NCI-H774 (cell line): ENCODE results near the gene PIK3C2G.
"Not testable (repeated sequence)": the region's sequence is repeated elsewhere in the genome, so short reads cannot be mapped to it uniquely, and the experiment has no call there.

Source experiments
- DNase-seq: peaks from one replicate; lab custom pipeline; 2025; lab: John Stamatoyannopoulos, UW

Gene PIK3C2G, protein sequence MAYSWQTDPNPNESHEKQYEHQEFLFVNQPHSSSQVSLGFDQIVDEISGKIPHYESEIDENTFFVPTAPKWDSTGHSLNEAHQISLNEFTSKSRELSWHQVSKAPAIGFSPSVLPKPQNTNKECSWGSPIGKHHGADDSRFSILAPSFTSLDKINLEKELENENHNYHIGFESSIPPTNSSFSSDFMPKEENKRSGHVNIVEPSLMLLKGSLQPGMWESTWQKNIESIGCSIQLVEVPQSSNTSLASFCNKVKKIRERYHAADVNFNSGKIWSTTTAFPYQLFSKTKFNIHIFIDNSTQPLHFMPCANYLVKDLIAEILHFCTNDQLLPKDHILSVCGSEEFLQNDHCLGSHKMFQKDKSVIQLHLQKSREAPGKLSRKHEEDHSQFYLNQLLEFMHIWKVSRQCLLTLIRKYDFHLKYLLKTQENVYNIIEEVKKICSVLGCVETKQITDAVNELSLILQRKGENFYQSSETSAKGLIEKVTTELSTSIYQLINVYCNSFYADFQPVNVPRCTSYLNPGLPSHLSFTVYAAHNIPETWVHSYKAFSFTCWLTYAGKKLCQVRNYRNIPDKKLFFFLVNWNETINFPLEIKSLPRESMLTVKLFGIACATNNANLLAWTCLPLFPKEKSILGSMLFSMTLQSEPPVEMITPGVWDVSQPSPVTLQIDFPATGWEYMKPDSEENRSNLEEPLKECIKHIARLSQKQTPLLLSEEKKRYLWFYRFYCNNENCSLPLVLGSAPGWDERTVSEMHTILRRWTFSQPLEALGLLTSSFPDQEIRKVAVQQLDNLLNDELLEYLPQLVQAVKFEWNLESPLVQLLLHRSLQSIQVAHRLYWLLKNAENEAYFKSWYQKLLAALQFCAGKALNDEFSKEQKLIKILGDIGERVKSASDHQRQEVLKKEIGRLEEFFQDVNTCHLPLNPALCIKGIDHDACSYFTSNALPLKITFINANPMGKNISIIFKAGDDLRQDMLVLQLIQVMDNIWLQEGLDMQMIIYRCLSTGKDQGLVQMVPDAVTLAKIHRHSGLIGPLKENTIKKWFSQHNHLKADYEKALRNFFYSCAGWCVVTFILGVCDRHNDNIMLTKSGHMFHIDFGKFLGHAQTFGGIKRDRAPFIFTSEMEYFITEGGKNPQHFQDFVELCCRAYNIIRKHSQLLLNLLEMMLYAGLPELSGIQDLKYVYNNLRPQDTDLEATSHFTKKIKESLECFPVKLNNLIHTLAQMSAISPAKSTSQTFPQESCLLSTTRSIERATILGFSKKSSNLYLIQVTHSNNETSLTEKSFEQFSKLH (N-terminal part only)

GRCh38 chr12:18261273-18261672 lies at the start of gene PIK3C2G:
PIK3C2G (plus strand) TSS chr12:18261518; CDS start chr12:18282082, 20,564 bp downstream.
- peak; percentile 41 for DNase-seq

DNA sequence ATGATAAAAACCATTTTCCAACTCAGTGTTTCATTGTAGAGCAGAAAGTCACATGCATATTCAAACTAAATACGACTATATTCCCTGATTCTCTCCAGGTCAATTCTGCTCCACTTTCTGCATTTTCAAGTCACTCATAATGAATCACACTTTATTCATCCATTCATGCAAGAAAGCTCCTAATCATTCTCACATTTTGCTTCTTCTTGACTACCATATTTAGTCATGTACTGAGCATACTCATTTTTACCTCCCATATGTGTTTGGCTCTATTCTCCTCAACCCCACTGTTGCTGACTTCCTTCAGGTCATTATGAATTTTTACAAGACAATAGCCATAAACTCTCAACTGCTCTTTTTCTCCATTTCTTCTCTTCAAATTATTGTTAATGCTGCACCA lies 43.4 kb upstream of the PIK3C2G start:
- no peak for DNase-seq

GRCh38 chr12:18221726-18222125 lies 39.6 kb upstream of the PIK3C2G start:
- no peak for DNase-seq

- no peak for DNase-seq
These were observed 38.6 kb upstream of the PIK3C2G start for GRCh38 chr12:18222699-18223098.

- peak; percentile 56 for DNase-seq
These were observed 36.6 kb upstream of the PIK3C2G start for GRCh38 chr12:18224745-18225144.

- DNase-seq = no peak
These were observed 21.8 kb upstream of the PIK3C2G start for GRCh38 chr12:18239526-18239925.

- no peak for DNase-seq
These were observed 18.8 kb upstream of the PIK3C2G start for GRCh38 chr12:18242380-18243089.

DNA sequence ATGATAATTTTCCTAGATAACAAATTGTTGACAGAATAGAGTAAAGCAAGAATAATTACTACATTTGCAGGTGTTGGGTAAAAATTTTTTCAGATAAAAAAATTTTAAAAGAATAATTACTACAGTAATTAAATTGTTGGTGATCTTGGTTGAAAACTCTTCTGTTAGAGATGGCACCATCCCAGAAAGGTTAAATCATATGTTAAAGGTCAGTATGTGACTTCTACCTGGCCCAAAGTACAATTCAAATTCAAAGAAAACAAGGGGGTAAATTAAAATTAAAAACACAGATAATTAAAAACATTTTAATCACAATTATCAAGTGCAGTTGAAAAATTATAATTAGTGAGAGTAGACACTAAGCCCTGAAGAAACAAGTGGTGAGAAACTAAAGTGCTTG lies 18.1 kb upstream of the PIK3C2G start:
- no peak for DNase-seq

DNA sequence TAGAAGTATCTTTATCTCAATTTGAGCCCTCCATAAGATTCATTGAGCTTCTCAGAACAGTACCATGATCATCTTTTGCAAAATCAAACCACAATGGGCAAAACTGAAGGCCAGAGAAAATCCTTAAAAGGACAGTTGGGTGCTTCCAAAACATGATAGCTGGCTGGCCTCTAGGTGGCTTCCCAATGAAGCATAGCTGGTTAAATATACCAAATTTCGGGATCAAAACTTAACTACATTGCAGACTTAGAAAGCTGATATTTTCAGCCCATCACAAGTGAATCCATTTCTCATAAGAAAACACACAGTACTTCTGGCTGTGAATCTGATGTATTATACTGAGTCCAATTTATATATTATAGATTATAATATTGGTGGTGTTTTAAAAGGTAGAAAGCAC lies 15.3 kb upstream of the PIK3C2G start:
- DNase-seq = no peak

DNA sequence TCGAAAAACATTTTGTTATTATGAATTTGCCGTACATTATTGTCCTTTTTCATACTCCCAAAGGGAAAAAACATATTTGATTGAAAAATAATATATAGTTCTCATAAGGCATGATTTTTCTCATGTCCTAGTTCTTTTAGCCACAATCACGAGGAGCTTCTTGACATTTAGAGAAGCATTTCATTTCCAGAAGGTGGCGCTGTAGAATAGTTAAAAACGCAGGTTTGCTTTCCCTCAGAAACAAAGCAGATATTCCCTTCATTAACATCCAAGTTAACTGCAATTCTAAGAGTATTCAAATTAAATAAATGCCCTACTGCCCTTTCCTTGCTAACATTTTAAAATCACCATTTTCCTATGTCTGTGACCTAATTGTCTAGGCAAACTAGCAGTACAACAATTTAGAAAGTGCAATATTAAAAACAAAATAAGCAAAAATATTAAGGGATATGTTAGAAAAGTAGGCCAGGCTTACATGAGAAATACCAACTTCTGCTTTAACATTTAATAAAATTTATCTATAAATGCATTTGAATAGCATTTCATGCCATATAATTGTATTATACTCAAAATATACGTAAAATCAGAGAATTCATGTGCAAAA lies 10.9 kb upstream of the PIK3C2G start:
- peak; percentile 56 for DNase-seq

GRCh38 chr12:18254081-18254480 lies 7.2 kb upstream of the PIK3C2G start:
- DNase-seq = no peak

DNA sequence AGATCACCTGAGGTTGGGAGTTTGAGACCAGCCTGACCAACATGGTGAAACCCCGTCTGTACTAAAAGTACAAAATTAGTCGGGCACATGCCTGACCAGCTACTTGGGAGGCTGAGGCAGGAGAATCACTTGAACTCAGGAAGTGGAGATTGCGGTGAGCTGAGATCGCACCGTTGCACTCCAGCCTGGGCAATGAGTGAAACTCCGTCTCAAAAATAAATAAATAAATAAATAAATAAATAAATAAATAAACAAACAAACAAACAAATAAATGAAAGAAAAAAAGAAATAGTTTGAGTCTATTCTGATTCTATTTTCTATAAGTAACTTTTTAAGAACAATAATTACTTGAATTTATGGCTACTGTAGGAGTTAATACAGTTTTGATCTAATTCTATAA lies 6.3 kb upstream of the PIK3C2G start:
- not testable (repeated sequence) for DNase-seq

DNA sequence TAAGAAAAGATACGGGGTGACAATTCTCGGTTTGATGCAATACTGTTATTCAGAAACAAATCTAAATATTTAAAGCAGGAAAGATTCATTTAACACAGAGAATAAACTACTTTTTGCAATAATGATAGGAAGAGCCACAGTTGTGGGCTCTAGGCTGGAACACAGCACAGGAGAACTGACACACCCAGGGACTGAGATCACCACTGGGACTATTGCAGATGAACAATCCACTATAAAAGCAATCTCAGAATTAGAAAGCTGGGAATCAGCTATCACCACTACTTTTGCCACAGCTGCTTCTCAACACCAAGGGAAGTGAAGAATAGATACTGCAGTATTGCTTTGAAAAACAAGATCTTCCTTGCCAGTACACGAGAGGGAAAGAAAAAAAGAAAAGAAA lies 4.1 kb upstream of the PIK3C2G start:
- no peak for DNase-seq

GRCh38 chr12:18258929-18259328 lies 2.4 kb upstream of the PIK3C2G start:
- no peak for DNase-seq

DNA sequence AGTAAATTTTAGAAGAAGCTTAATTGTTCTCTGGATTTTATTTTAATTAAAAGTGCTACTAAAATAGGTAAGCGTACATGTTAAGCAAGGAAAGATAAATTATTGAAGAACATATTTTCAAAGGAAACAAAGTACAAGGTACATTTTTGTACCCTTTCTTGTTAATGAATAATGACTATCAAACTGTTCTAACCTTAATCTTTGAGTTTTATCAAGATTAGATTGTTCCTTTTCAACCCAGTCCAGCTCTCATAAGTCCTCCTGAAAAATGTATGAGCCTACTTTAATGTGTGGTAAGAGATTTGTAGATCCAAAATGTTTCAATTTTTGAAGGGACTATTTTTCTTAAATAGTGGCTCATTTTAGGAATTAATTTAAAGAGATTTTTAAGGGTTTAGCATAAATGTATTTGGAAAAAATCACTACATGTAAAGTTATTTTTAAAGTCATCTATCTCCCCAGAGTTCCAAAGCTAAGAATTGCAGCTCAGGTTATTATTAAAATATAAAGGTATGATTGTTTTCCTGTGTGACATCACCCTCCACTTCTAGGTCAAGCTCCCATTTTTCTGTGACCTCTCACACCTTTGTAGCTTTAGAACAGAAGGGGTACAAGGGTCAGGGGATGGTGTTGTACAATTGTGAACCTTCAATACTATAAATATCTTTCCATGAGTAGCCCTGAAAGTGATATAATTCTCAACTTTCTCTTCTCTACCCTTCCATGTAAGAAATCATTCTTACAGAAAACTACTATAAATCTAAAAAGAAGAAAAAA lies 1.2 kb upstream of the PIK3C2G start:
- no peak for DNase-seq

GRCh38 chr12:18261906-18262305 lies 588 bp downstream of the PIK3C2G start:
- DNase-seq = peak; percentile 13

- no peak for DNase-seq
These were observed 1.2 kb downstream of the PIK3C2G start for GRCh38 chr12:18262514-18262913.

DNA sequence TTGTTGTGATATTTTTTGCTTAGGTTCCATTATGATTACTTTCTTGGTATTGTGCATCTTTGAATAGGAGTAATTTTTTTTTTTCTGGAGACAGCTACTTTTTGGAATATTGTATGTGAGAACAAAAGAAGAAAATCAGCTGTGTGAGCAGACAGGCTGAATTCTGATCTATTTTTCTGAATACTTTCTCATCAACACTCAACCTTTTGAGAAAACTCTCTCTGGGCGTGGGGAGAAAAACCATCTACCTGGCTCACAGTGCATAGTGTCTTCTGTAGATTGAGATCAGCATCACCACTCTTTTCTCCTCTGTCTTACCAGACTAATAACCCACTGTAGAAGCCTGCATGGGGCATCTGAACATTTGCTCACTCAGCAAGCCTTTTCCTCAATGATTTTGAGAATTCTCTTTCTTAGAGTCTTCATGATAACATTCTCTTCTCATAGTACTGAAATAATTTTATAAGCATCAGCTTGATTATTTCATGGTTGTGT lies 3.3 kb downstream of the PIK3C2G start:
- DNase-seq = no peak

GRCh38 chr12:18267427-18268099 lies 6.2 kb downstream of the PIK3C2G start:
- no peak for DNase-seq
